Stimulated activated naive B cell treated with anti-CD40 and anti-IgM and Interleukin-4, amounts not matched to agents 10 μg/mL and 1 μg/mL and 100 μg/mL, for 72 hours (primary cell): ENCODE data around the gene BLOC1S1.
A peak's percentile ranks its signal among the peaks of the same experiment; 100 is the strongest.

ENCODE experiments used
- ATAC-seq, 2 donors: fragments of 150-1000 bp; cut with Tn5 transposase; replicated peaks; 2 replicates each; pipeline ENCODE4 v1.10.0; 2021; ENCODE audit warnings: moderate library complexity in 1 of 2
- DNase-seq: peaks from one replicate; pipeline ENCODE4 v3.0.0; 2021
- H3K27ac Mint-ChIP-seq: one replicate; pipeline ENCODE4 v1.8.0; 2022; ENCODE audit warnings: mild to moderate bottlenecking, mixed read lengths
- H3K27me3 Mint-ChIP-seq, 2 donors: one replicate each; pipeline ENCODE4 v1.8.0; 2022; ENCODE audit warnings: mixed read lengths in 2 of 2
- H3K36me3 Mint-ChIP-seq, 2 donors: one replicate each; pipeline ENCODE4 v1.8.0; 2022; ENCODE audit warnings: mixed read lengths in 2 of 2, mild to moderate bottlenecking in 1 of 2
- H3K4me1 Mint-ChIP-seq, 2 donors: one replicate each; pipeline ENCODE4 v1.8.0; 2022; ENCODE audit warnings: mixed read lengths in 2 of 2, mild to moderate bottlenecking in 1 of 2
- H3K4me3 Mint-ChIP-seq, 2 donors: one replicate each; pipeline ENCODE4 v1.8.0; 2022; ENCODE audit warnings: mild to moderate bottlenecking in 2 of 2, mixed read lengths in 2 of 2, moderate library complexity in 1 of 2
- H3K9me3 Mint-ChIP-seq, 2 donors: one replicate each; pipeline ENCODE4 v1.8.0; 2022; ENCODE audit warnings: mixed read lengths in 2 of 2, mild to moderate bottlenecking in 1 of 2

Gene BLOC1S1

GRCh38 chr12:55699471-55700055, 16.3 kb upstream of the BLOC1S1 start:
- no peak for DNase-seq
- peaks cover 7 to 10% of the 10 kb centered on the region in 2 donors for H3K27me3 Mint-ChIP-seq
- H3K36me3 Mint-ChIP-seq, result no peaks in the 10 kb centered on the region

GRCh38 chr12:55700255-55701018, 15.4 kb upstream of the BLOC1S1 start:
- no peak overlapping the region for H3K4me3 Mint-ChIP-seq
- H3K27me3 Mint-ChIP-seq, result peaks cover 7 to 10% of the 10 kb centered on the region in 2 donors
- no peak overlapping the region for H3K27ac Mint-ChIP-seq
- no peaks in the 10 kb centered on the region for H3K36me3 Mint-ChIP-seq
- ATAC-seq (no peak), DNase-seq (no peak)
- H3K4me1 Mint-ChIP-seq, result peaks cover 0 to 3% of the 10 kb centered on the region in 2 donors
- H3K9me3 Mint-ChIP-seq, result no peaks in the 10 kb centered on the region

More at GRCh38 chr12:55699471-55700055, 16.3 kb upstream of the BLOC1S1 start:
- no peak for ATAC-seq
- Mint-ChIP-seq H3K4me3 (no peak overlapping the region), H3K9me3 (no peaks in the 10 kb centered on the region), H3K27ac (no peak overlapping the region), H3K4me1 (peaks cover 0 to 3% of the 10 kb centered on the region in 2 donors)

GRCh38 chr12:55702861-55703260, 13.0 kb upstream of the BLOC1S1 start:
- Mint-ChIP-seq H3K27me3 (peaks cover 8 to 10% of the 10 kb centered on the region in 2 donors), H3K4me3 (no peak overlapping the region), H3K9me3 (no peaks in the 10 kb centered on the region), H3K27ac (no peak overlapping the region), H3K4me1 (peaks cover 9 to 15% of the 10 kb centered on the region in 2 donors), H3K36me3 (no peaks in the 10 kb centered on the region)
- ATAC-seq (no peak), DNase-seq (no peak)

- Mint-ChIP-seq H3K27ac (no peak overlapping the region), H3K9me3 (no peaks in the 10 kb centered on the region), H3K4me3 (no peak overlapping the region), H3K4me1 (peaks cover 12 to 19% of the 10 kb centered on the region in 2 donors), H3K36me3 (no peaks in the 10 kb centered on the region), H3K27me3 (peaks cover 8 to 9% of the 10 kb centered on the region in 2 donors)
- DNase-seq, result no peak
- ATAC-seq, result no peak
These were observed 12.6 kb upstream of the BLOC1S1 start for GRCh38 chr12:55703288-55703687.

DNA sequence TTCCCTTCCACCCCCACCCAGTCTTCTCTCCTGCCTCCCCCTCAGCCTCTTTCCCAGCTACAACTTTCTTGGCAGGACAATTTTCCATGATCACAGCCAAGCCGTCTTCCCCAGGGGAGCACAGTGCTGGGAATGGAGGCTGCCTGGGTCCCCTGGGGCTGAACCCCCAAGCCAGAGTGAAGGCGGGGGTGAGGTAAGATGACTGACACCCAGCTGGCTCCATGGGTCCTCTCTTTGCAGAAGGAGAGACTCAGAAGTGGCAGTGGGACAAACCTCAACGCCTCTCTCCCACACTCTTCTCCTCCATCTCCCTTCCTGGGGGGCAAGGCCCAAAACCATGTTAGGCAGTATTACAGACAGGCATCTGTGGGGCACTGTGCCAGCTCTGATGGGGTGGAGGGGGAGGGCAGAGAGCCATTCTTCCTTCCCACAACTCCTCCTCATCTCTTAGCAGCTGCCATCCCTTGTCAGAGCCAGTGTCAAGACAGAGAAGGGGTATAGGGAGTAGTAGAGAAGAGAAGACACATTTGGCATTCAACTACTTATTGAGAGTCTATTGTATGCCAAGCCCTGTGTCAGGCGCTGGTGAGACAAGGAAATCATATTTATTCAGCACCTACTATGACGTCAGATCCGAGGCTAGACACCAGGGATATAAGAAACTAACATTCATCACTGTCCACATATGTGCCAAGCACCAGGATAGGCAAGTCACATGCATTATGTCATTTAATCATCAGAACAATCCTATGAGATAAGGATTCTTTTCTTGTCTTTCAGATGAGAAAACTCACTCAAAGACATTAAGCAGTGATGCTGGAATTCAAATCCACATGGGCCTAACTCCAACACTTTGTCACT, 11.7 kb upstream of the BLOC1S1 start:
- Mint-ChIP-seq H3K36me3 (no peaks in the 10 kb centered on the region), H3K27ac (no peak overlapping the region), H3K9me3 (no peaks in the 10 kb centered on the region), H3K27me3 (peaks cover 8 to 16% of the 10 kb centered on the region in 2 donors), H3K4me1 (peaks cover 20 to 27% of the 10 kb centered on the region in 2 donors), H3K4me3 (no peak overlapping the region)
- DNase-seq (no peak), ATAC-seq (no peak)

- Mint-ChIP-seq H3K4me1 (peaks cover 22 to 30% of the 10 kb centered on the region in 2 donors), H3K36me3 (no peaks in the 10 kb centered on the region), H3K27ac (peak overlapping the region; percentile 31), H3K4me3 (no peak overlapping the region), H3K9me3 (no peaks in the 10 kb centered on the region), H3K27me3 (peaks cover 8 to 21% of the 10 kb centered on the region in 2 donors)
- no peak for ATAC-seq
- no peak for DNase-seq
These were observed 10.8 kb upstream of the BLOC1S1 start for GRCh38 chr12:55704824-55705718.

- DNase-seq (no peak), ATAC-seq (peak; percentile 46 to 52)
- Mint-ChIP-seq H3K4me1 (peaks cover 22 to 30% of the 10 kb centered on the region in 2 donors), H3K4me3 (no peak overlapping the region), H3K36me3 (no peaks in the 10 kb centered on the region), H3K9me3 (no peaks in the 10 kb centered on the region), H3K27ac (no peak overlapping the region), H3K27me3 (peaks cover 8 to 21% of the 10 kb centered on the region in 2 donors)
These were observed 10.0 kb upstream of the BLOC1S1 start for GRCh38 chr12:55705782-55706402.

- ATAC-seq, result no peak
These were observed 9.2 kb upstream of the BLOC1S1 start for GRCh38 chr12:55706568-55707218.

GRCh38 chr12:55707219-55707671, 8.6 kb upstream of the BLOC1S1 start:
- H3K9me3 Mint-ChIP-seq, result no peaks in the 10 kb centered on the region
- H3K27me3 Mint-ChIP-seq, result peaks cover 8 to 21% of the 10 kb centered on the region in 2 donors
- peaks cover 22 to 30% of the 10 kb centered on the region in 2 donors for H3K4me1 Mint-ChIP-seq
- ATAC-seq, result peak; percentile 37 to 53
- peak overlapping the region; percentile 68 to 84 for H3K4me3 Mint-ChIP-seq
- H3K36me3 Mint-ChIP-seq, result no peaks in the 10 kb centered on the region
- DNase-seq, result no peak
- peak overlapping the region; percentile 10 for H3K27ac Mint-ChIP-seq

More at GRCh38 chr12:55706568-55707218, 9.2 kb upstream of the BLOC1S1 start:
- no peak for DNase-seq
- peaks cover 22 to 30% of the 10 kb centered on the region in 2 donors for H3K4me1 Mint-ChIP-seq
- H3K4me3 Mint-ChIP-seq, result peak overlapping the region; percentile 68 to 84
- H3K9me3 Mint-ChIP-seq, result no peaks in the 10 kb centered on the region
- no peaks in the 10 kb centered on the region for H3K36me3 Mint-ChIP-seq
- peaks cover 8 to 21% of the 10 kb centered on the region in 2 donors for H3K27me3 Mint-ChIP-seq
- H3K27ac Mint-ChIP-seq, result no peak overlapping the region

DNA sequence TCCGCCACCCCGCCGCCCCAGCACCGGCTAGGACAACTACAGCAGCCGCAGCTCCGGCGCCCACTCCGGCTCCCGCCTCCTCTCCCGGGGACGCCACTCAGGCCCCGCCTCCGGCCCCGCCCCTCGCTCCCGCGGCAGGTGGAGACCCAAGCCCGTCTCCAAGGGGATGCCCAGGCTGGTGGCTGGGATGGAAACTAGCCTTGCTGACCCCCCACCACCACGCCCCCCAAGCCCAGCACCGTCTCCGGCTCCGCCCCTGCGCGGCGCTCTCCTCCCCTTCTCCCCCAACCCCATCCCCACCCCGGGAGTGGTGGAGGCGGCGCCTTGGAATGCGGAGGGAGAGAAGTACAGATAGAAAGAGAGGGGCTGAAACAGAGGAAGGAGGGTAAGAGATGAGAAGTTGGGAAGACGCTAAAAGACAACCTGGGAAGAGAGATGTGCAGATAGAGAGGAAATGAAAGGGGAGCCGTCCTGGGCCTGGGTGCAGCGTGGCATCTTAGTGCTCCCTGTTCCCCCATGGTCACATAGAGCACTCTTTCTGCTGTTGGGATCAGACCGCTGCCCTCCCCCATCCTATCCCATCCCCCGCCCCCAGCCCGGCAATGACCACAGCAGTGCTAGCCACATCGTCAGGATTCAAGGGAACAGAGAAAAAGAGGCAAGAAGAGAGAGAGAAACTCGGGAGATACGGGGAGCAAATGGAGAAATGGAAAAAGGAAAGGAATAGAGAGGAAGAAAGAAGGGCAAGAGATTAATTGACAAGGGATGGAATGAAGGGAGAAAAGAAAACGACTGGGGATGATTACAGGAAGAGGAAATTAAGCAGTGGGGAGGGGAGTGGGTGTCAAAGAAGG, 7.8 kb upstream of the BLOC1S1 start, which contains the start of gene ITGA7:
Gene ITGA7, minus strand, starts transcription at position 64 of the 854 bp plus-strand sequence. CDS start 222 bp downstream, outside the sequence.
- peak; percentile 20 for DNase-seq
- Mint-ChIP-seq H3K9me3 (no peaks in the 10 kb centered on the region), H3K4me1 (peaks cover 22 to 30% of the 10 kb centered on the region in 2 donors), H3K27me3 (peaks cover 8 to 21% of the 10 kb centered on the region in 2 donors), H3K36me3 (no peaks in the 10 kb centered on the region), H3K4me3 (peak within 1 kb of the TSS; percentile 68 to 84), H3K27ac (peak within 1 kb of the TSS; percentile 10)
- ATAC-seq, result peak; percentile 73 to 76

DNA sequence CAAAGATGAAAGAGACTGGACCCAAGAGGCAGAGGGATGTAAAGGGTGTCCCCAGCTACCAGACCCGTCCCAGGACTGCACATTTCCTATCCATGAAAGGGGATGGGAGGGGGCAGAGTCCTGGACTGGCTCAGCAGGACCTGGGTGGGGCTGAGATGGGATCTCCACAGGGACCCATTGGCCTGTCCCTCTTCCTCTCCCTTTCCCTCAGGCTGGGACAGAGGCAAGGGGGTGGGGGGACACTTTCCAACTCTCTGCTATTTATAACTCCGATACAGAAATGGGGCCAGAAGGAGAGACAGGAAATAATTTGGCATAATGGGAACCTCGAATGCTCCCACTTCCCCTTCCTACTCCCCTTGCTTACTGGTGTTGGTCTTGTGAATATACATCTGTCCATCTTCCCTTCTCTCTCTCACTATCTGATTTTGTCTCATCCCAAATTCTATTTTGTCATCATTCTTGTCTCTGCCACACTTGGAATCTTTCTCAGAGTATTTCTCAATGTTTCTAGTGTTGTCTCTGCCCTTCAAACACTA, 7.1 kb upstream of the BLOC1S1 start:
- no peaks in the 10 kb centered on the region for H3K9me3 Mint-ChIP-seq

More for the DNA sequence above, 7.1 kb upstream of the BLOC1S1 start:
- peaks cover 22 to 30% of the 10 kb centered on the region in 2 donors for H3K4me1 Mint-ChIP-seq
- H3K4me3 Mint-ChIP-seq, result peak overlapping the region; percentile 68 to 84
- peaks cover 8 to 21% of the 10 kb centered on the region in 2 donors for H3K27me3 Mint-ChIP-seq
- ATAC-seq (no peak), DNase-seq (no peak)
- no peak overlapping the region for H3K27ac Mint-ChIP-seq
- H3K36me3 Mint-ChIP-seq, result no peaks in the 10 kb centered on the region
